ENCODE data around the gene PTDSS2. TPM values are rescaled to one million over a fixed set of nuclear protein-coding genes. Genes with fewer than 3 reads are reported as not detected.
"Not testable (repeated sequence)": the region's sequence is repeated elsewhere in the genome, so short reads cannot be mapped to it uniquely, and the experiment has no call there.

PTDSS2 gene
- total RNA-seq, 1 donor from 2014 or later = 30.2 TPM

DNA sequence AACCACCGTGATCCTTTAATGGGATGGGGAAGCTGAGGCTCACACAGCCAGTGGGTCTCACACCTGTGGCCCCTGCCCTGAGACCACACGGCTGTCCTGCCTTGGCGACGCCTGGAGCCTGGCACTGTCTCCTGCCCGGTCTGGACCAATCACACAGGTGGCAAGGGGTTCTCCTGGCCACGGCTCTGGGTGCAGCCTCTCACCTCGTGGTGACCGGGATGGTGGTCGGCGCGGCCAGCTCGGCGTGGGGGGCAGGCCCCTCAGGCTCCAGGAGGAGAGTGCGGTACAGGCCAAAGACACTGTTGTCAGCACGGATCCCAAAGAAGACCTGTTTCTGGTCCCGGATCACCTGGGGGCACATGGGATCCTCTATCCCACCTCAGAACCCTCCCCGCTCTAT lies 17.0 kb upstream of the PTDSS2 start:
- Histone ChIP-seq H3K4me1 (no peaks in the 10 kb centered on the region), H3K4me3 (no peak overlapping the region), H3K27me3 (ENCODE audit: low read depth) (peaks cover 46% of the 10 kb centered on the region), H3K9me3 (replicated peaks) (no peaks in the 10 kb centered on the region), H3K36me3 (no peaks in the 10 kb centered on the region), H3K27ac (replicated peaks) (no peak overlapping the region)
- intact Hi-C loops (cut with micrococcal nuclease) = no loop called here
- DNase-seq = no peak
- TF ChIP-seq, protein P1, sequence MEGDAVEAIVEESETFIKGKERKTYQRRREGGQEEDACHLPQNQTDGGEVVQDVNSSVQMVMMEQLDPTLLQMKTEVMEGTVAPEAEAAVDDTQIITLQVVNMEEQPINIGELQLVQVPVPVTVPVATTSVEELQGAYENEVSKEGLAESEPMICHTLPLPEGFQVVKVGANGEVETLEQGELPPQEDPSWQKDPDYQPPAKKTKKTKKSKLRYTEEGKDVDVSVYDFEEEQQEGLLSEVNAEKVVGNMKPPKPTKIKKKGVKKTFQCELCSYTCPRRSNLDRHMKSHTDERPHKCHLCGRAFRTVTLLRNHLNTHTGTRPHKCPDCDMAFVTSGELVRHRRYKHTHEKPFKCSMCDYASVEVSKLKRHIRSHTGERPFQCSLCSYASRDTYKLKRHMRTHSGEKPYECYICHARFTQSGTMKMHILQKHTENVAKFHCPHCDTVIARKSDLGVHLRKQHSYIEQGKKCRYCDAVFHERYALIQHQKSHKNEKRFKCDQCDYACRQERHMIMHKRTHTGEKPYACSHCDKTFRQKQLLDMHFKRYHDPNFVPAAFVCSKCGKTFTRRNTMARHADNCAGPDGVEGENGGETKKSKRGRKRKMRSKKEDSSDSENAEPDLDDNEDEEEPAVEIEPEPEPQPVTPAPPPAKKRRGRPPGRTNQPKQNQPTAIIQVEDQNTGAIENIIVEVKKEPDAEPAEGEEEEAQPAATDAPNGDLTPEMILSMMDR (IDR thresholded peaks at IDR 0.05; ENCODE audit: borderline replicate concordance) = no peak

DNA sequence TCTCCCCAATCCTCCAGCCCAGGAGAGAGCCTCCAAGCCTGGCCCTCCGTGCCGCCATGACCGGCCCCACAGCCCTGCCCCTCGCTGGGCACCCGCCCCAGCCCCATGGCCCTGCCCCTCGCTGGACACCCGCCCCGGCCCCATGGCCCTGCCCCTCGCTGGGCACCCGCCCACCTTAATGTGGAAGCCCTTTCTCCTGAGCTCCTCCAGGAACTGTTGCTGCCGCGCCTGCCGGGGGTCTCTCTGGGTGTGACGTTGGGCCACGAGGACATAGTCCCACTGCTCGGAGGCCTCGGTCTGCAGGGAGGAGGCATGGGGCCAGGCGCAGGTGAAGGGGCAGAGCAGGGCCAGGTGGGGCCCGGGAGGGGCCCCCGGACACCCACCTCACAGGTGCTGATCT lies 16.4 kb upstream of the PTDSS2 start:
- Histone ChIP-seq H3K36me3 (no peaks in the 10 kb centered on the region), H3K4me3 (no peak overlapping the region), H3K27ac (replicated peaks) (no peak overlapping the region), H3K4me1 (no peaks in the 10 kb centered on the region), H3K9me3 (replicated peaks) (no peaks in the 10 kb centered on the region), H3K27me3 (ENCODE audit: low read depth) (peaks cover 43% of the 10 kb centered on the region)
- no peak for DNase-seq
- TF ChIP-seq, protein P1 (IDR thresholded peaks at IDR 0.05; ENCODE audit: borderline replicate concordance) = no peak
- intact Hi-C loops (cut with micrococcal nuclease) = no loop called here

DNA sequence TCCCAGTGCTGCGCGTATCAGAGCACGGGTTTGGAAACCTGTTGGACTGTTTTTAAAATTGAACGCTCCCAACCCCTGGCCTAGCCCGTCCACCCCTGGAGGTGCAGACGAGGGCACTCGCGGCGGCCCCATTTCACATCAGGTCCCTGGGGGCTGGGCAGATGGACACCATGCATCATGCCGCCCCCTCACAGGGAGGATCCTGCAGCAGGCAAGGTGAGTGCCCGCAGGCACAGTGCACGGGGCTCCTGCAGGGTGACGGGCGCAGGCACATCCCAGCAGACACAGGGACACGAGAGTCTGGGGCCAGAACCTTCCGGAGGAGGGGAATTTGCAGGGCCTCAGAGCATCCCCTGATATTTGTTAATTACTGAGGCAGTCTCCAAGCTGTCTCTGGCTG lies 15.6 kb upstream of the PTDSS2 start:
- intact Hi-C loops (cut with micrococcal nuclease) = no loop called here
- Histone ChIP-seq H3K27ac (replicated peaks) (no peak overlapping the region), H3K36me3 (no peaks in the 10 kb centered on the region), H3K27me3 (ENCODE audit: low read depth) (peaks cover 49% of the 10 kb centered on the region), H3K9me3 (replicated peaks) (no peaks in the 10 kb centered on the region), H3K4me1 (no peaks in the 10 kb centered on the region), H3K4me3 (no peak overlapping the region)
- DNase-seq = no peak
- TF ChIP-seq, protein P1 (IDR thresholded peaks at IDR 0.05; ENCODE audit: borderline replicate concordance) = no peak

DNA sequence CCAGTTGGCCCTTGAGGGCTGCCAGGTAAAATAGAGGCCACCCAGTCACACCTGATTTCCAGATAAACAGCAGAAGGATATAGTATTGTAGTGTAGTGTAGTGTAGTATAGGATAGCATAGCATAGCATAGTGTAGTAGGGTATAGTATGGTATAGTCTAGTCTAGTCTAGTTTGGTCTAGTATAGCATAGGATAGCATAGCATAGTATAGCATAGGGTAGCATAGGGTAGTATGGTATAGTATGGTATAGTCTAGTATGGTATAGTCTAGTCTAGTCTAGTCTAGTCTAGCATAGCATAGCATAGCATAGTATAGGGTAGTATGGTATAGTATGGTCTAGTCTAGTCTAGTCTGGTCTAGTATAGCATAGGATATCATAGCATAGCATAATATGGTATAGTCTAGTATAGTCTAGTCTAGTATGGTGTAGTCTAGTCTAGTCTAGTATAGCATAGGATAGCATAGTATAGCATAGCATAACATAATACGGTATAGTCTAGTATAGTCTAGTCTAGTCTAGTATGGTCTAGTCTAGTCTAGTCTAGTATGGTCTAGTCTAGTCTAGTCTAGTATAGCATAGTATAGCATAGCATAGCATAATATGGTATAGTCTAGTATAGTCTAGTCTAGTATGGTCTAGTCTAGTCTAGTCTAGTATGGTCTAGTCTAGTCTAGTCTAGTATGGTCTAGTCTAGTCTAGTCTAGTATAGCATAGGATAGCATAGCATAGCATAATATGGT lies 14.9 kb upstream of the PTDSS2 start:
- H3K27ac ChIP-seq (replicated peaks); H3K9me3 ChIP-seq (replicated peaks); intact Hi-C loops (cut with micrococcal nuclease); H3K4me1 ChIP-seq; DNase-seq; H3K36me3 ChIP-seq; H3K4me3 ChIP-seq: not testable (repeated sequence)
- H3K27me3 ChIP-seq (ENCODE audit: low read depth) = peaks cover 54% of the 10 kb centered on the region

DNA sequence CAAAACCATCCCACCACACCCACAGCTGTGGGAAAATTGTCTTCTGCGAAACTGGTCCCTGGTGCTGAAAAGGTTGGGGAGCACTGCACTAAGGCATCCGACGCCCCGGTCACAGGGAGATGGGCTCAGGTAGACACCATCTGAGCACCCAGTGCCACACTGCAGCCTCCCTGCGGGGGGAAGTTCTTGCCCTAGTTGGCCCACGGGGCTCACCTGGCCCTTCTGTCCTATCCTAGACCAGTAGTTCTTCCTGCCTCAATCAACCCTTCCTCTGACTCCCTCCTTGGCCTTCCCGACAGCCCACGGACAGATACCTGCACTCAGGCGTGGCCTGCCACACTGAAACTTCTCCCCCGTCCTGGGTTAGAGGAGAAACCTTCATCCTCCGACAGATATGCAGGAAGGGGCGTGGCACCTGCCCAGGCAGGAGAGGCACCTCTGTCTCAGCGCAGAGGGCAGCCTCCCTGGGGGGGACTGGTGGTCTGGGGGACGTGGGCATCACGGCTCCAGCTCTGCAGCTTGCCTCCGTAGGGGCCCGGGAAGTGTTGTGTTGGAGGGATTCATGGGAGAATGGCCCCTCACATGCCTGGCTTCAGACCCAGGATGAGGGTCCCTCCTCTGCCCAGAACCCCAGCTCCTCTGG lies 12.7 kb upstream of the PTDSS2 start:
- no peak overlapping the region for H3K4me3 ChIP-seq
- H3K36me3 ChIP-seq = no peaks in the 10 kb centered on the region
- H3K9me3 ChIP-seq (replicated peaks) = no peaks in the 10 kb centered on the region
- DNase-seq = no peak
- H3K27ac ChIP-seq (replicated peaks) = no peak overlapping the region
- TF ChIP-seq, protein P1 (IDR thresholded peaks at IDR 0.05; ENCODE audit: borderline replicate concordance) = no peak
- H3K4me1 ChIP-seq = peaks cover 5% of the 10 kb centered on the region
- intact Hi-C loops (cut with micrococcal nuclease) = no loop called here
- H3K27me3 ChIP-seq (ENCODE audit: low read depth) = peaks cover 75% of the 10 kb centered on the region

Measured in left ventricle myocardium inferior (tissue), 1 donor.